GM19099 (cell line): Measurements from ENCODE around the gene CPNE2.

ENCODE experiments used
- POLR2A ChIP-seq: IDR thresholded peaks from 3 replicates; pipeline ENCODE4 v1.6.1; 2011; ENCODE audit warnings: low read depth; ENCODE audit not compliant: insufficient read length; ENCODE audit errors: extremely low read depth

The CPNE2 gene

GRCh38 chr16:57128771-57129389 is 36.5 kb downstream of the CPNE2 start:
- TF ChIP-seq POLR2A: no peak

GRCh38 chr16:57130950-57131321 is 38.6 kb downstream of the CPNE2 start:
- TF ChIP-seq POLR2A: no peak

GRCh38 chr16:57131351-57131970 is 39.1 kb downstream of the CPNE2 start:
- TF ChIP-seq POLR2A: no peak

- TF ChIP-seq POLR2A: no peak
Observed at GRCh38 chr16:57132470-57132869, 40.1 kb downstream of the CPNE2 start.

- no peak for TF ChIP-seq POLR2A
Observed at GRCh38 chr16:57133031-57133430, 40.6 kb downstream of the CPNE2 start.

- TF ChIP-seq POLR2A: no peak
Observed at GRCh38 chr16:57133886-57134285, 41.5 kb downstream of the CPNE2 start.

GRCh38 chr16:57134982-57135381 is 42.6 kb downstream of the CPNE2 start:
- TF ChIP-seq POLR2A: no peak

GRCh38 chr16:57137043-57137442 is 44.7 kb downstream of the CPNE2 start:
- TF ChIP-seq POLR2A: no peak

- TF ChIP-seq POLR2A: no peak
Observed at GRCh38 chr16:57137566-57138273, 45.3 kb downstream of the CPNE2 start.

GRCh38 chr16:57138281-57138935 is 46.0 kb downstream of the CPNE2 start:
- no peak for TF ChIP-seq POLR2A

- TF ChIP-seq POLR2A: no peak
Observed at GRCh38 chr16:57140931-57141668, 48.7 kb downstream of the CPNE2 start.

GRCh38 chr16:57141822-57142631 is 49.6 kb downstream of the CPNE2 start:
- no peak for TF ChIP-seq POLR2A

GRCh38 chr16:57143149-57143921 is 51.0 kb downstream of the CPNE2 start:
- TF ChIP-seq POLR2A: no peak
